ENCODE results near the gene NUFIP1. TPM values are rescaled to one million over a fixed set of nuclear protein-coding genes. Genes with fewer than 3 reads are reported as not detected.
A peak's percentile ranks its signal among the peaks of the same experiment; 100 is the strongest.
"Not testable (repeated sequence)": the region's sequence is repeated elsewhere in the genome, so short reads cannot be mapped to it uniquely, and the experiment has no call there.

Gene NUFIP1
- total RNA-seq: 2.4 and 2.8 TPM in 2 replicates

- DNase-seq: peak; percentile 97
Observed at GRCh38 chr13:44989071-44989889, at the start of gene NUFIP1, which contains the start of gene GPALPP1. TSS of gene NUFIP1 (minus strand) at chr13:44989471. CDS start at chr13:44989436, 35 bp downstream. TSS of gene GPALPP1 (plus strand) at chr13:44989538. CDS start at chr13:44989655, 117 bp downstream.

DNA sequence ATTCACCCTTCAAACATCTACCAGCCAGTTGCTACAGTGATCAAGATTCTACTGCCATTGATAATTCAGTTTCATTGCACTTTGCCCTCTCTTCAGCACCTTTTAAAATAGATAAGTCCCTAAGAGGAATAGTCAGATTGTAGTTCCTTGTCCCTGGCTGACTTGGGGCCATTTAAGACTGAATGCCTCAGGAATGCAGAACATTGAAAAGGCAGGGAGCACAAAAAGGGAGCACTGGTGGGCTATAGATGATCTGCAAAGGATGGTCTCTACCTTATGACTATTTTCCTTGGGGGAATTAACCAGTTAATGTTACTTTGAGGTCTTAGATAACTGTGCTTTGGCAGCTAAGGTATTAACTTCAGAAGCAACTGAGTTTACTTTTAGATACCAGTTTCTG, 46.9 kb upstream of the NUFIP1 start:
- DNase-seq: no peak

DNA sequence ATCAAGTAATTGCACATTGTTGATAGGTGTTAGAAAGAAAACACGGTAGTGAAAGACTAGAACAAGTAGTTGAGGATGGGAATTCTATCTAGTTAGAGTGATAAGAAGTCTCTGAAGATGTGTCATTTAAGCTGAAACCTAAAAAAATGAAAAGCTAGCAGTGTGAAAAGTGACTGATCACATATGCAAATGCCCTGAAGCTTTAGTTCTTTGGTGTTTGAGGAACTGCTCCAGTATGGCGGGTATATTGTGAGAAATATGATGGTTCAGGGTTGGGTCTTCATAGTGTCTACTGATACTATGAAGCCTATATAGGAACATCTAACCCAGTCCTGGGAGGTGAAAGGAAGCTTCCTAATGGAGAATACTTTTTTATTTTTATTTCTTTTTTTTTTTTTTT, 45.1 kb upstream of the NUFIP1 start:
- DNase-seq: no peak

DNA sequence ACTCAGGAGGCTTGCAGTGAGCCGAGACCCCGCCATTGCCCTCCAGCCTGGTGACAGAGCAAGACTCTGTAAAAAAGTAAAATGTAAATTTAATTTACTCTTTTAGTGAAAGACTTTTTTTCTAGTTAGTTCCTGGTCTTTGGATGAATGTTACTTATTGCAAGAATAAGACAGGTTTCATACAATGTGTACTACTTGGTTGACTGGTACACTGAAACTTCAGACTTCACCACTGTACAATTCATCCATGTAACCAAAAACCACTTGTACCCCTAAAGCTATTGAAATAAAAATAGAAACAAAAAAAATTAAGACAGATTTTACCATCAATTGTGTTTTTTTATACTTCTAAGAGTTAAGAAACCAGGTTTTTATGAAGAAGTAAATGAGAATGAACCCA, 35.6 kb upstream of the NUFIP1 start:
- DNase-seq: no peak

DNA sequence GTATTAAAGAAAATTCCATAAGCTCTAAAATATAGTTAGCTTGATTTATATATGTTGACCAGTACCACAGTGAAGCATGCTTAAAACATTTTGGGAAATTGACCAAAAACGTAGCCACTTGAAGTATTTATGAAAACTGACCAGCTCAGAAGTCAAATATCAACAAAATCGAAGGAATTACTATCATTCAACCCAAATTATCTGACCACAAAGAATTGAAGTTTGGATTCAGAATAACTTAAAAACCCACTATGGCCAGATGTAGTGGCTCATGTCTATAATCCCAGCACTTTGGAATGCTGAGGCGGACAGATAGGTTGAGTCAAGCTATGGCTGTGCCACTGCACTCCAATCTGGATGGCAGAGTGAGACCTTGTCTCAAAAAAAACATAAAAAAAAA, 32.0 kb upstream of the NUFIP1 start:
- no peak for DNase-seq

- not testable (repeated sequence) for DNase-seq
Observed at GRCh38 chr13:45019981-45020380, 30.7 kb upstream of the NUFIP1 start.

- no peak for DNase-seq
Observed at GRCh38 chr13:45016792-45017425, 27.6 kb upstream of the NUFIP1 start.

DNA sequence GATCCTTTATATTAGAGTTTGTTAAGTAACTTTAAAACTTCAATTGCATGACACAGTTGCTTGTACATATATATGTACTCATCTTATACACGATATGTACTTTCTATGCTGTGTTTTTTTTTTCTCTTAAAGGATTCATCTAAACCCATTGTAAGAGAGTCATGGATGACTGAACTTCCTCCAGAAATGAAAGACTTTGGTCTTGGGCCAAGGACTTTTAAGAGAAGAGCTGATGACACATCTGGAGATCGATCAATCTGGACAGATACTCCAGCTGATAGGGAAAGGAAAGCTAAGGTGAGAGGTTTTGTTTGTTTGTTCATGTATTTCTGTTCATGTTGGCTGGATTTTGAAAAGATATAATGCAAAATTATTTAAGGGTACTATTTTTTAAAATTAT, 26.0 kb upstream of the NUFIP1 start:
- peak; percentile 36 for DNase-seq

GRCh38 chr13:45011198-45011597, 21.9 kb upstream of the NUFIP1 start:
- DNase-seq: no peak

GRCh38 chr13:45007823-45008222, 18.6 kb upstream of the NUFIP1 start:
- no peak for DNase-seq

GRCh38 chr13:45007225-45007624, 18.0 kb upstream of the NUFIP1 start:
- no peak for DNase-seq

DNA sequence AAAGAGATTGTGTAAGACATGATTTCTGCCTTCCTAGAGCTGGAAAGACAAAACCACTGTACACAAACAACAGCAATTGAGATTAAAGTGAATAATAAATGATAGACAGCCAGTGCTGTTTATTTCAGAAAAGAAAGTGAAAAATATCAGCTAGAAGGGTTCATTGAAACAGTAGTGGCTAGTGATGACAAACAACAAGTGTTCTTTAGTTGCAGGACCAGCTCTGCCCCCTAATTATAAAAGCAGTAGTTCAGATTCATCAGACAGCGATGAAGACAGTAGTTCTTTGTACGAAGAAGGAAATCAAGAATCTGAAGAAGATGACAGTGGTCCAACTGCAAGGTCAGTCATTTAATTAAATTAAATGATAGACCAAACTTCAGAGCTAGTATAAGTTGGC, 14.8 kb upstream of the NUFIP1 start:
- no peak for DNase-seq

DNA sequence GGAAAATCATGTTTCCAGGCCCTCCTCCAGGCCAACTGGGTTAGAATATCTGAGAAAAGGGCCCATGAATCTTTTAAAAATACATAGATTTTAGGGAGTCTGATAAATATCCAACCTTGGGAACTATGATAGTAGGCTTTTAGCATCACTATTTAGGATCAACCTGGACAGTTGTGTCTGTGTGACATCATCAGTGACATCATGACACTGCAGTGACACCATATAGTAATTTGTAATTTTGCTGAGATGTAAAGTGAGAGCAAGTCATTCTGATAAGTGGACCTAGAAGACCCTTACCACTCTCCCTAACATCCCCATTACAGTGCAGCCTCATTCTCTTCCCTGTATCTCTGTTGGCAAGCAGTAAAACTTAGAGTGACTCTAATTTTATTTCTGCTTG, 14.1 kb upstream of the NUFIP1 start:
- DNase-seq: no peak

- DNase-seq: no peak
Observed at GRCh38 chr13:44989941-44990340, 670 bp upstream of the NUFIP1 start.

- DNase-seq: no peak
Observed at GRCh38 chr13:44978328-44978727, 10.9 kb downstream of the NUFIP1 start.

DNA sequence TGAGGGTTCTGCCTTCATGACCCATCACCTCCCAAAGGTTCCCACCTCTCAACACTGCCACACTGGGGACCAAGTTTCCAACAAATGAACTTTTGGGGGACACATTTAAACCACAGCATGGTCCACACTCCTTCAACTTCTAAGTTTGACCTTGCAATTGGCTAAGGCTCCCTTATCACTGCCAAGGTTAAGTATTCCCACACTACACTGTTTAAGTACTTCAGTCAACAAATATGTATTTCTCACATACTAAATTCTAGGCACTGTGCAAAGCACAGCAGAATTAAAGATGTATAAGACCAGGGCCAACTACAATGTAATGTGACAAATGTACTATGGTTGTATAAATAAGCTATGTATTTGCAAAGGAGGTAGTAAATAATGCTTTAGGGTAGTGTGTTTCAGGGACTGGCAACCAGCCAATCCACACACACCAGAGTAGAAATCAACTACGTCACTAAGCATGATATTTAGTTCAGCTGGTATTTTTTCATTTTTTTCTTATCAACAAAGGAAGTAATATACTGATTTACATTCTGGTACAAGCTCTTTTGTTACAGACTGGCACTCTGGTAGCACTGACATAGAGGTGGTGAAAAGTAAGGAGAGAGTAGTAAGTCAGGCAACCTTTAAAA, 12.2 kb downstream of the NUFIP1 start:
- peak; percentile 41 for DNase-seq

DNA sequence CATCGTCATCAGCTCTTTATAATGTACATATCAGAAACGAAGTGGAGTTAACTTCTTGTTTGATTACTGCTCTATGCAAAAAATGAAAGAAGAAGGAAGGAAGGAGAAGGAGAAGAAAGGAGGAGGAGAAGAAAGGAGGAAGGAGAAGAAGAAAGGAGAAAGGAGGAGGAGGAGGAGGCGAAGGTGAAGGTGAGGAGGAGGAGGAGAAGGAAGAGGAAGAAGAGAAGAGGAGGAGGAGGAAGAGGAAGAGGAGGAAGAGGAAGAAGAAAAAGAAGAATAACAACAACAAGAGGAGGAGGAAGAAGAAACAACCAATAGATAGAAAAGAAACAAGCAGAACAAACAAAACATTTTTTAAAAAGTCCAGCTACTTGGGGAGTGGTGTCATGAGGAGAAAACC, 13.1 kb downstream of the NUFIP1 start:
- no peak for DNase-seq

- DNase-seq: peak; percentile 84
Observed at GRCh38 chr13:44974056-44974793, 15.0 kb downstream of the NUFIP1 start.

GRCh38 chr13:44972956-44973581, 16.2 kb downstream of the NUFIP1 start:
- peak; percentile 64 for DNase-seq

DNA sequence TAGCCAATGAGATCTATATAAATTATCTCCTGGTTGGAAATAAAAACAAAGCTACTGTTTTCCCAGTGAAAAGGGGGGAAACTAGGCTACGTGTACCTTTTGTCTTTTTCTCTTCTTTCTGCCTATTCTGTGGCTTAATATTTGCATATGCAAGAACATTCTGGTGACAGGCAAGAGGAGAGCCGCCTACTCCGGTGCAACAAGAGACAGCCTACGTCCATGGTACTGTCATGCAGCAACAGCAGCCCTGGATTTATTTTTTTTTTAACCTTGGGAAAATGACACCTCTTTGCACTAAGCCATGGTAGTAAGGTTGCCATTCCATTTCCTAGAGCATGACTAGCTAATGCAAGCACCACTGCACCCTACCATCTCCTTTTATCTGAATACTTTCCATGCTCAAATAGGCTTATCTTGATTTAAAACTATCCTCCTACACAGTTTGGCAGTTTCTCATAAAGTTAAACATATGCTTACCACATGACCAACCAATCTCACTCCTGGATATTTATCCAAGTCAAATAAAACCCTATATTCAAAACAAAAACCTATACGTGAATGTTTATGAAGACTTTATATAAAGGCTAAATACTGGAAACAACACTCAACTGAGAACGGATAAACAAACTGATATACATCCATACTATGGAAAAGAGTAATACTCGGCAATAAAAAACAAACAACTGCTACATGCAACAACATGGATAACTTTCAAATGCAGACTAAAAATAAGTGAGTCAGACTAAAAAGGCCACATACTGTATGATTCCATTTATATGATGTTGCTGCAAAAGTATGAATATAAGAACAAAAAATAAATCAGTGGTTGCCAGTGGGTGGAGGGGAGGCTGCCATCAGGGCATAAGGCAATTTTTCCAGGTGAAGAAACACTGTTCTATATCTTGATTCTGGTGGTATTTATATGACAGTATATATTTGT, 17.3 kb downstream of the NUFIP1 start:
- no peak for DNase-seq

Data from dermis blood vessel endothelial cell (primary cell).